Calu3 (cell line): ENCODE results near the gene GRM7. TPM values are rescaled to one million over a fixed set of nuclear protein-coding genes. Genes with fewer than 3 reads are reported as not detected.

ENCODE experiments used
- BruUV-seq: library from RNA; stranded (reverse); fragments of 400-500 nt; replicated peaks from 2 replicates; lab custom pipeline; 2021; lab: Mats Ljungman, UMichigan
- CTCF ChIA-PET: fragments of 300-600 bp; sonication (Branson Sonifier 250); formaldehyde crosslinking; loops from one replicate; lab custom pipeline; 2022; ENCODE audit warnings: antibody characterized with exemption; lab: Charles Lee
- DNase-seq: peaks from one replicate; pipeline ENCODE4 v3.0.0; 2022
- H3K27ac Mint-ChIP-seq: one replicate; pipeline ENCODE4 v1.8.0; 2022; ENCODE audit warnings: mixed read lengths; ENCODE audit not compliant: unreplicated experiment
- H3K27me3 Mint-ChIP-seq: one replicate; pipeline ENCODE4 v1.8.0; 2022; ENCODE audit warnings: mixed read lengths; ENCODE audit not compliant: unreplicated experiment
- H3K36me3 Mint-ChIP-seq: one replicate; pipeline ENCODE4 v1.8.0; 2022; ENCODE audit warnings: mild to moderate bottlenecking, moderate library complexity, mixed read lengths; ENCODE audit not compliant: insufficient read depth, unreplicated experiment
- H3K4me1 Mint-ChIP-seq: one replicate; pipeline ENCODE4 v1.8.0; 2022; ENCODE audit warnings: mild to moderate bottlenecking, low read depth, mixed read lengths; ENCODE audit not compliant: unreplicated experiment
- H3K4me3 Mint-ChIP-seq: one replicate; pipeline ENCODE4 v1.8.0; 2022; ENCODE audit warnings: mild to moderate bottlenecking, low read depth, moderate library complexity, mixed read lengths; ENCODE audit not compliant: unreplicated experiment
- H3K9me3 Mint-ChIP-seq: one replicate; pipeline ENCODE4 v1.8.0; 2022; ENCODE audit warnings: low read depth, mixed read lengths; ENCODE audit not compliant: unreplicated experiment
- CTCF ChIP-seq: fragments of 200-600 bp; IDR thresholded peaks from one replicate; pipeline ENCODE4 v1.8.0; 2022; ENCODE audit warnings: antibody characterized with exemption; ENCODE audit not compliant: unreplicated experiment
- intact Hi-C: fragments of 100-400 bp; cut with micrococcal nuclease; formaldehyde crosslinking; loops from one replicate; pipeline ENCODE4 v1.10.0; 2022; ENCODE audit not compliant: unreplicated experiment
- total RNA-seq: library from RNA; stranded (reverse); gene quantifications from 2 replicates; pipeline ENCODE4 v1.2.3, GENCODE V29; 2022

Gene GRM7
- total RNA-seq, 1 experiment from 2014 or later = not detected

DNA sequence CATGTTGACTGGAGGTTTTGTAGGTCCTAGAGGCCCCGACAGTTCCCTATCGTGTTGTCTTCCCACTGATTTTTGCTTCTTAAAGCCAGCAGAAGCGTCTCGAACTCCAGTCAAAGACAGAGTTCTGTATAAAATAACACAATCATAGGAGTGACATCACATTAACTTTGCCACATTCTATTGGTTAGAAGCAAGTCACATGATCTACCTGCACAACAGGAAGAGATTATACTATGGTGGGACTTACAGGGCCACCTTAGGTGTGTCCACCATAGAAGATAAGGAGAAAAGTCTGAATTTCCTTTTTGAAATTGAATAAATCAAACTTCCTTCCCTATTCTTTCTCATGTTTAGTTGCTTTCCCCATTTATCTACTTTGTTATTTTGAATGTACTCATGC, 365.5 kb downstream of the GRM7 start:
- Mint-ChIP-seq H3K9me3 (peaks cover 5% of the 10 kb centered on the region), H3K27me3 (no peaks in the 10 kb centered on the region), H3K36me3 (no peaks in the 10 kb centered on the region), H3K4me1 (no peaks in the 10 kb centered on the region), H3K27ac (no peak overlapping the region), H3K4me3 (no peak overlapping the region)
- BruUV-seq = no TSS peak
- DNase-seq = no peak
- intact Hi-C loops = no loop called here
- CTCF ChIA-PET = no interaction called here
- no peak for TF ChIP-seq CTCF

DNA sequence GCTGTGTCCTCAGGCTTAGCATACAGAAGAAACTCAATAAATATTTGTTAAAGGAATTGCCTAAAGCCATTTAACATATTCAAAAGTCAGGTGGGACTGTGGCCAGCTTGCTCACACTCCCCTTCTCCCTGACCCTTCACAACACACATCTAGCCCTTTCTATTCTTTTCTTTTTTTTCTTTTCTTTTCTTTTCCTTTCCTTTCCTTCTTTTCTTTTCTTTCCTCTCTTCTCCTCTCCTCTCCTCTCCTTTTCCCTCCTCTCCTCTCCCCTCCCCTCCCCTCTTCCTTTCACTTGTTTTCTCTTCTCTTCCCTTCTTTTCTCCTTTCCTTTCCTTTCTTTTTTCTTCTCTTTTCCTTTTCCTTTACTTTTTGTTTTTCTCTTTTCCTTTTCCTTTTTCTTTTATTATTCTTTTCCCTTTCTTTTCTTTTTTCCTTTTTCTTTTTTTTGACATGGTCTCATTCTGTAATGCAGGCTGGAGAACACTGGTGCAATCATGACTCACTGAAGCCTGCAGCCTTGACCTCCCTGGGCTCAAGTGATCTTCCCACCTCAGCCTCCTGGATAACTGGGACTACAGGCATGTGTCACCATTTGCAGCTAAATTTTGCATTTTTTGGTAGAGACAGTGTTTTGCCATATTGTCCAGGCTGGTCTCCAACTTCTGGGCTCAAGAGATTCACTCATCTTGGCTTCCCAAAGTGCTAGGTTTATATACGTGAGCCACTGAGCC, 377.8 kb downstream of the GRM7 start:
- Mint-ChIP-seq H3K27ac (no peak overlapping the region), H3K36me3 (no peaks in the 10 kb centered on the region), H3K4me1 (no peaks in the 10 kb centered on the region), H3K9me3 (peaks cover 10% of the 10 kb centered on the region), H3K27me3 (no peaks in the 10 kb centered on the region), H3K4me3 (no peak overlapping the region)
- intact Hi-C loops = no loop called here
- BruUV-seq = no TSS peak
- DNase-seq = no peak
- no peak for TF ChIP-seq CTCF
- CTCF ChIA-PET = no interaction called here

DNA sequence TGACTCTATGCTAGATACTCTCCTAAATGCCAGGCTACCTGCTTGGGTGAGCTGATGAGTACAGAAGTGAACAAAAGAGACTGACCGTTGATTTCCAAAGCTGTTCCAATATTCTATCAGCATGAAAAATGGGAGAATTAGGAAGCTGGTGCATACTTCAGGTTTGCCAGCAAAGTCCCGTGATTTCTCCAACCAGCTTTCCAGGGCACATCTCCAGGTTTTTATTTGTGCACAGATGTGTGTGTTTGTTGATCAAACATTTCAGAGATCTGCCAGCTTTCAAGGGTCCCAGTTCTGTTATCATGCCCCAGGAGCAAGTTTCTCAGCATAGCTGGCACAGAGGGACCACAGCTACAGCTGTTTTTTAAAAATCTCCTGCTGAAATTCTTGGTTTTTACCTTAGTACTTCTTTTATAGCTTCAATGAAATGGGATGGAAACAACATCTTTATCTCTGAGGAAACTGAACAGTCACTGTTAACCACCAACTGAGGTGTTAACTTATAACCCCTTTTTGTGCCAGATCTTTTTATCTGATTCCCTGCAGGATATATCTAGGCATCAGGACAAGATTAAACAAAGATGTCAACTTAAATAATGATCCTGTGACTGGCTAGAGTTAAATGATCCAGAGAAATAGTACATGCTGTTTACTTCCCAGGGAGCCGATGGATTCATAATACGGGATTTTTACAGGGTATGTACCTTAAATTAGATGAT, 380.8 kb downstream of the GRM7 start:
- Mint-ChIP-seq H3K9me3 (peaks cover 13% of the 10 kb centered on the region), H3K27ac (no peak overlapping the region), H3K27me3 (no peaks in the 10 kb centered on the region), H3K4me1 (no peaks in the 10 kb centered on the region), H3K4me3 (no peak overlapping the region), H3K36me3 (no peaks in the 10 kb centered on the region)
- CTCF ChIA-PET = no interaction called here
- no peak for DNase-seq
- intact Hi-C loops = no loop called here
- BruUV-seq = no TSS peak
- no peak for TF ChIP-seq CTCF

DNA sequence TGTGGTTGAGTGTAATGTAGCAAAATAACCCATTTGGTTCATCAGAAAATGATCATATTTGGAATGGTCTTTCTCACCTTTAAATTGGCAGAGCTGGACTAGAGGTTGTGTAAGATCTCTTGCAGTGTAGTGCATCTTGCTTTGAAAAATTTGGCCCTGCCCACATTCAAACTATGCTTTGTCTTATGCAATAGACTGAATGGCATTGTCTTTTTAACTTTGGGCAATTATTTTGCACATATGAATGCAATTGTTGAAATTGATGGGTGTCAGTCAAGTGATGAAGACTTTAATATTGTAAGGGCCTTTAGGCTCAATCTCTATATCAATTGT, 381.4 kb downstream of the GRM7 start:
- H3K9me3 Mint-ChIP-seq = peaks cover 13% of the 10 kb centered on the region
- CTCF ChIA-PET = no interaction called here

More for the DNA sequence above, 381.4 kb downstream of the GRM7 start:
- no peak for TF ChIP-seq CTCF
- no peak for DNase-seq
- Mint-ChIP-seq H3K27me3 (no peaks in the 10 kb centered on the region), H3K36me3 (no peaks in the 10 kb centered on the region), H3K27ac (no peak overlapping the region), H3K4me1 (no peaks in the 10 kb centered on the region), H3K4me3 (no peak overlapping the region)
- intact Hi-C loops = no loop called here
- BruUV-seq = no TSS peak
